Measurements from ENCODE around the gene CXCL13. TPM values are rescaled to one million over a fixed set of nuclear protein-coding genes. Genes with fewer than 3 reads are reported as not detected.
"Not testable (repeated sequence)": the region's sequence is repeated elsewhere in the genome, so short reads cannot be mapped to it uniquely, and the experiment has no call there.

The CXCL13 gene
- total RNA-seq = 1.9 TPM
- 55.3 TPM for polyA plus RNA-seq
- long read RNA-seq, donor 1 = 0 reads
- long read RNA-seq, donor 2 = 0 reads
- long read RNA-seq, donor 3 = 0 reads
- long read RNA-seq, donor 4 = 0 reads
- long read RNA-seq, donor 5 = 0 reads
- long read RNA-seq, donor 6 = 0 reads
- long read RNA-seq, donor 7 = 0 reads
- long read RNA-seq, donor 8, partial matches to known transcripts = 0 of 1 reads
- long read RNA-seq, donor 8, other reads (novel, unspliced or antisense) = 0 of 1 reads
- long read RNA-seq, donor 9 = 0 reads
- long read RNA-seq, donor 10 = 0 reads

- H3K27ac ChIP-seq (ENCODE audit: low read depth in 1 of 2, low read length in 1 of 2) = no peak within 1 kb of the TSS
- H3K36me3 ChIP-seq (ENCODE audit: control insufficient read depth in 2 of 2, insufficient read depth in 2 of 2, low read length in 1 of 2) = no peaks in the 10 kb centered on the region
- DNase-seq (ENCODE audit: low read depth in 6 of 9, low spot score in 9 of 9) = no peak
- peaks cover 0 to 7% of the 10 kb centered on the region in 2 donors for H3K27me3 ChIP-seq (ENCODE audit: control insufficient read depth in 2 of 2, insufficient read depth in 1 of 2, low read length in 1 of 2)
- H3K4me3 ChIP-seq (ENCODE audit: low read length in 2 of 2) = no peak within 1 kb of the TSS
- no peaks in the 10 kb centered on the region for H3K4me1 ChIP-seq (ENCODE audit: control insufficient read depth in 2 of 2, insufficient read depth in 2 of 2, low read length in 2 of 2)
- WGBS = 97% methylated on average over 8 of the region's 8 CpGs
- no peaks in the 10 kb centered on the region for H3K9me3 ChIP-seq (ENCODE audit: control insufficient read depth in 2 of 2, insufficient read depth in 1 of 2, low read length in 1 of 2)
These were observed at the start of gene CXCL13 for GRCh38 chr4:77605210-77605902. Gene CXCL13, plus strand, starts transcription at chr4:77605820. Its CDS starts 46 bp downstream, at chr4:77605866.

GRCh38 chr4:77560170-77560569 lies 45.5 kb upstream of the CXCL13 start:
- Histone ChIP-seq H3K4me3 (ENCODE audit: low read length in 2 of 2) (no peak overlapping the region), H3K27ac (ENCODE audit: low read depth in 1 of 2, low read length in 1 of 2) (no peak overlapping the region), H3K9me3 (ENCODE audit: control insufficient read depth in 2 of 2, insufficient read depth in 1 of 2, low read length in 1 of 2) (no peaks in the 10 kb centered on the region), H3K4me1 (ENCODE audit: control insufficient read depth in 2 of 2, insufficient read depth in 2 of 2, low read length in 2 of 2) (no peaks in the 10 kb centered on the region), H3K36me3 (ENCODE audit: control insufficient read depth in 2 of 2, insufficient read depth in 2 of 2, low read length in 1 of 2) (no peaks in the 10 kb centered on the region), H3K27me3 (ENCODE audit: control insufficient read depth in 2 of 2, insufficient read depth in 1 of 2, low read length in 1 of 2) (no peaks in the 10 kb centered on the region)
- no peak for DNase-seq (ENCODE audit: low read depth in 6 of 9, low spot score in 9 of 9)
- WGBS = 92% methylated on average over 1 of the region's 1 CpG

- 98% methylated on average over 12 of the region's 12 CpGs for WGBS
- not testable (repeated sequence) for H3K9me3 ChIP-seq (ENCODE audit: control insufficient read depth in 2 of 2, insufficient read depth in 1 of 2, low read length in 1 of 2); H3K27ac ChIP-seq (ENCODE audit: low read depth in 1 of 2, low read length in 1 of 2); H3K27me3 ChIP-seq (ENCODE audit: control insufficient read depth in 2 of 2, insufficient read depth in 1 of 2, low read length in 1 of 2); H3K4me3 ChIP-seq (ENCODE audit: low read length in 2 of 2); DNase-seq (ENCODE audit: low read depth in 6 of 9, low spot score in 9 of 9); H3K36me3 ChIP-seq (ENCODE audit: control insufficient read depth in 2 of 2, insufficient read depth in 2 of 2, low read length in 1 of 2); H3K4me1 ChIP-seq (ENCODE audit: control insufficient read depth in 2 of 2, insufficient read depth in 2 of 2, low read length in 2 of 2)
These were observed 43.9 kb upstream of the CXCL13 start for GRCh38 chr4:77561720-77562119.

DNA sequence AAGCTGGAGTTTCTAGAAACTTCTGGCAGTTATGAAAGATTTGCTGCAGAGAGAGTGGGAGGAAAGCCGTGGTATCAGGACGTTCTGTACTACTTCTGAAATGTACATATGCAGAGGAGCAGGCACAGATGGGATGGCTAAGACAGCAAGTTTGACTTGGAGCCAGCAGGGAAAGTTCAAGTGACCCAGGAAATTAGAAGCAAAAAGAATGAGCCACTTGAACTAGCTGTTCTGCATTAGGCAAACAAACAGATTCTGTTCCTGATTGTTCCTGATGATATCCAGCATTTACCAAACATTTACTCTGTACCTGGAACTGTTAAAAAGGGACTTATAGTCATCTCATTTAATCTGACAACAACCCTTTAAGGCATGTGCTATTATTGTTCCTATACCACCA lies 41.4 kb upstream of the CXCL13 start:
- 87% methylated on average over 2 of the region's 2 CpGs for WGBS
- H3K4me3 ChIP-seq (ENCODE audit: low read length in 2 of 2) = no peak overlapping the region
- H3K27me3 ChIP-seq (ENCODE audit: control insufficient read depth in 2 of 2, insufficient read depth in 1 of 2, low read length in 1 of 2) = no peaks in the 10 kb centered on the region
- no peaks in the 10 kb centered on the region for H3K36me3 ChIP-seq (ENCODE audit: control insufficient read depth in 2 of 2, insufficient read depth in 2 of 2, low read length in 1 of 2)
- no peaks in the 10 kb centered on the region for H3K9me3 ChIP-seq (ENCODE audit: control insufficient read depth in 2 of 2, insufficient read depth in 1 of 2, low read length in 1 of 2)
- DNase-seq (ENCODE audit: low read depth in 6 of 9, low spot score in 9 of 9) = no peak
- no peak overlapping the region for H3K27ac ChIP-seq (ENCODE audit: low read depth in 1 of 2, low read length in 1 of 2)
- no peaks in the 10 kb centered on the region for H3K4me1 ChIP-seq (ENCODE audit: control insufficient read depth in 2 of 2, insufficient read depth in 2 of 2, low read length in 2 of 2)

DNA sequence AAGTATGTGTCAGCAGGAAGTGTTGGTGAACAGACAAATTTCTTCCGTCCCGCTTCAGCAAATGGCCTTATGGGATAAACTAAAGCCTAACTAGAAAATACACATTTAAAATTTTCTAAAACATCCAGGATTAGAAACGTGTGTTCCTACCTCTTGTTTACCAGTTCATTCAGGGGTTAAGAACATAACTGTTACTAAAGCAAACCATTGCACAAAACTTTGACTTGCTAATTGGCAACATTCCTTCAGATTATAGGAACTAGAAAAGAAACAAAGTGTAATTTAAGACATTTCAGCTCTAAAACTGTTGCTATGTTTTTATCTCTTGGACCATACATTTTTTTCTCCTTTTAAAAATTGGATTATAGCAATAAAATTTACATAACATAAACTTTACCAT lies 39.5 kb upstream of the CXCL13 start:
- Histone ChIP-seq H3K27me3 (ENCODE audit: control insufficient read depth in 2 of 2, insufficient read depth in 1 of 2, low read length in 1 of 2) (no peaks in the 10 kb centered on the region), H3K36me3 (ENCODE audit: control insufficient read depth in 2 of 2, insufficient read depth in 2 of 2, low read length in 1 of 2) (no peaks in the 10 kb centered on the region), H3K27ac (ENCODE audit: low read depth in 1 of 2, low read length in 1 of 2) (no peak overlapping the region), H3K4me3 (ENCODE audit: low read length in 2 of 2) (no peak overlapping the region), H3K4me1 (ENCODE audit: control insufficient read depth in 2 of 2, insufficient read depth in 2 of 2, low read length in 2 of 2) (no peaks in the 10 kb centered on the region), H3K9me3 (ENCODE audit: control insufficient read depth in 2 of 2, insufficient read depth in 1 of 2, low read length in 1 of 2) (peaks cover 0 to 4% of the 10 kb centered on the region in 2 donors)
- DNase-seq (ENCODE audit: low read depth in 6 of 9, low spot score in 9 of 9) = no peak
- WGBS = 95% methylated on average over 3 of the region's 3 CpGs

DNA sequence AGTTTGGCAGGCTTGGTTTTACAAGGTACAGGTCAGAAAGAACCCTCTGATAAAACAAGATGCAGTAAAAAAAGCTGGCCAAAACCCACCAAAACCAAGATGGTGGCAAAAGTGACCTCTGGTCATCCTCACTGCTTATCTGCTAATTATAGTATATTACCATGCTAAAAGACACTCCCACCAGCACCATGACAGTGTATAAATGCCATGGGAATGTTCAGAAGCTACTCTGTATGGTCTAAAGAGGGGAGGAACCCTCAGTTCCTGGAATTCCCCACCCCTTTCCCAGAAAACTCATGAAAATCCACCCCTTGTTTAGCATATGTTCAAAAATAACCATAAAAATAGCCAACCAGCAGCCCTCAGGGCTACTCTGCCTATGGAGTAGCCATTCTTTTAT lies 38.1 kb upstream of the CXCL13 start:
- H3K4me1 ChIP-seq (ENCODE audit: control insufficient read depth in 2 of 2, insufficient read depth in 2 of 2, low read length in 2 of 2) = no peaks in the 10 kb centered on the region
- no peaks in the 10 kb centered on the region for H3K27me3 ChIP-seq (ENCODE audit: control insufficient read depth in 2 of 2, insufficient read depth in 1 of 2, low read length in 1 of 2)
- peaks cover 0 to 4% of the 10 kb centered on the region in 2 donors for H3K9me3 ChIP-seq (ENCODE audit: control insufficient read depth in 2 of 2, insufficient read depth in 1 of 2, low read length in 1 of 2)
- DNase-seq (ENCODE audit: low read depth in 6 of 9, low spot score in 9 of 9) = no peak
- no peaks in the 10 kb centered on the region for H3K36me3 ChIP-seq (ENCODE audit: control insufficient read depth in 2 of 2, insufficient read depth in 2 of 2, low read length in 1 of 2)
- no peak overlapping the region for H3K27ac ChIP-seq (ENCODE audit: low read depth in 1 of 2, low read length in 1 of 2)
- no peak overlapping the region for H3K4me3 ChIP-seq (ENCODE audit: low read length in 2 of 2)

GRCh38 chr4:77570508-77571214 lies 35.0 kb upstream of the CXCL13 start:
- H3K27ac ChIP-seq (ENCODE audit: low read depth in 1 of 2, low read length in 1 of 2); H3K4me3 ChIP-seq (ENCODE audit: low read length in 2 of 2); H3K9me3 ChIP-seq (ENCODE audit: control insufficient read depth in 2 of 2, insufficient read depth in 1 of 2, low read length in 1 of 2); H3K27me3 ChIP-seq (ENCODE audit: control insufficient read depth in 2 of 2, insufficient read depth in 1 of 2, low read length in 1 of 2); H3K4me1 ChIP-seq (ENCODE audit: control insufficient read depth in 2 of 2, insufficient read depth in 2 of 2, low read length in 2 of 2); H3K36me3 ChIP-seq (ENCODE audit: control insufficient read depth in 2 of 2, insufficient read depth in 2 of 2, low read length in 1 of 2); DNase-seq (ENCODE audit: low read depth in 6 of 9, low spot score in 9 of 9): not testable (repeated sequence)
- 96% methylated on average over 32 of the region's 32 CpGs for WGBS

DNA sequence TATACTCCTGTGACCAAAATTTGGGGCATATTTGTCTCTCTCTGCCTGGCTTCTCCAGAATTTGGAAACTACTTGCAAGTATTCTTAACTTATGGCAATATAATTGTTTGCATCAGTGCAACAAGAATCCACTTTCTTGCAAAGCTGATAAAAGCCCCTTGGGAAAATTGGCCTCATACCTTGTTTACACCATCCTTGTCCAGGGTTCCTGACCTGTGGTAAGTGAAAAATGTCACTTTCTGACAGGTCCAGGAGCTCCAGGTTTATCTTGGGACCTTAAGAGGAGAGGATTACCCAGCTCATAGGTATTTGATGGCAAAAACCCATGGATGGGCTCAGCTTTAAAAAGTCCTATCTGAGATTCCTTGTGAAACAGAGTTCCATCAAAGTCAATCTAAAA lies 29.3 kb upstream of the CXCL13 start:
- Histone ChIP-seq H3K27me3 (ENCODE audit: control insufficient read depth in 2 of 2, insufficient read depth in 1 of 2, low read length in 1 of 2) (no peaks in the 10 kb centered on the region), H3K27ac (ENCODE audit: low read depth in 1 of 2, low read length in 1 of 2) (no peak overlapping the region), H3K4me1 (ENCODE audit: control insufficient read depth in 2 of 2, insufficient read depth in 2 of 2, low read length in 2 of 2) (no peaks in the 10 kb centered on the region), H3K4me3 (ENCODE audit: low read length in 2 of 2) (no peak overlapping the region), H3K36me3 (ENCODE audit: control insufficient read depth in 2 of 2, insufficient read depth in 2 of 2, low read length in 1 of 2) (no peaks in the 10 kb centered on the region), H3K9me3 (ENCODE audit: control insufficient read depth in 2 of 2, insufficient read depth in 1 of 2, low read length in 1 of 2) (no peaks in the 10 kb centered on the region)
- DNase-seq (ENCODE audit: low read depth in 6 of 9, low spot score in 9 of 9) = no peak

DNA sequence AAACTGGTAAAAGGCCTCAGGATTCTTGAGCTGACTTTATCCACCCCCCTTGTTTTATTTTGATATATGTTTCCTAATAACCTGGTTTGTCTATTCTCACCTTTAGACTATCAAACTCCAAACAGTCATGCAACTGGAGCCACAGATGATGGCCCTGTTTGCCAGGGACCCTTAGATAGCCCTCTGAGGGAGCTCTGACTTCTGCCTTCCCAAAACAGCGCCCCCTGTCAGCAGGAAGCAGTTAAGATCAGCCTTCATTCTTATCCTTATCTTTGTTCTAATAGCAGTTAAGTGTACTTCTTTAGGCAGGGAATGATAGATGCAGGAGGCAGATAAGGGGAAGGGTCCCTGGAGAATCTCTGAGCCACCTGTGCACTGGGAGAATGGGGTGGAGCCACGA lies 27.5 kb upstream of the CXCL13 start:
- Histone ChIP-seq H3K4me3 (ENCODE audit: low read length in 2 of 2) (no peak overlapping the region), H3K27ac (ENCODE audit: low read depth in 1 of 2, low read length in 1 of 2) (no peak overlapping the region), H3K36me3 (ENCODE audit: control insufficient read depth in 2 of 2, insufficient read depth in 2 of 2, low read length in 1 of 2) (no peaks in the 10 kb centered on the region), H3K9me3 (ENCODE audit: control insufficient read depth in 2 of 2, insufficient read depth in 1 of 2, low read length in 1 of 2) (no peaks in the 10 kb centered on the region), H3K4me1 (ENCODE audit: control insufficient read depth in 2 of 2, insufficient read depth in 2 of 2, low read length in 2 of 2) (no peaks in the 10 kb centered on the region), H3K27me3 (ENCODE audit: control insufficient read depth in 2 of 2, insufficient read depth in 1 of 2, low read length in 1 of 2) (no peaks in the 10 kb centered on the region)
- 64% methylated on average over 2 of the region's 2 CpGs for WGBS
- DNase-seq (ENCODE audit: low read depth in 6 of 9, low spot score in 9 of 9) = no peak

Measured in thymus (tissue), 14 donors.